HepG2 (cell line): Measurements from ENCODE around the gene RMI2. TPM values are rescaled to one million over a fixed set of nuclear protein-coding genes. Genes with fewer than 3 reads are reported as not detected.

Experiments used
- CBFB ChIP-seq: sonication (generic); formaldehyde crosslinking; IDR thresholded peaks from 2 replicates; pipeline ENCODE4 v1.4.0; 2020; ENCODE audit warnings: missing genetic modification reagents
- CREBL2 ChIP-seq: sonication (generic); formaldehyde crosslinking; IDR thresholded peaks from 2 replicates; pipeline ENCODE4 v1.8.1; 2023; ENCODE audit warnings: missing genetic modification reagents, mild to moderate bottlenecking, borderline replicate concordance
- E2F5 ChIP-seq: sonication (generic); formaldehyde crosslinking; conservative IDR thresholded peaks from 2 replicates; pipeline ENCODE4 v1.4.0; 2020; ENCODE audit warnings: missing genetic modification reagents
- EED ChIP-seq: sonication (generic); formaldehyde crosslinking; IDR thresholded peaks from 2 replicates; pipeline ENCODE4 v1.5.0; 2020; ENCODE audit warnings: mild to moderate bottlenecking, missing genetic modification reagents
- GLI4 ChIP-seq: sonication (generic); formaldehyde crosslinking; IDR thresholded peaks from 2 replicates; pipeline ENCODE4 v1.5.1; 2020; ENCODE audit warnings: missing genetic modification reagents, mild to moderate bottlenecking, moderate library complexity, borderline replicate concordance
- GTF3A ChIP-seq: sonication (generic); formaldehyde crosslinking; conservative IDR thresholded peaks from 2 replicates; pipeline ENCODE4 v1.4.0; 2020; ENCODE audit warnings: mild to moderate bottlenecking, missing genetic modification reagents
- KMT2B ChIP-seq: IDR thresholded peaks from 2 replicates; pipeline ENCODE4 v1.6.1; 2016; ENCODE audit warnings: missing genetic modification reagents, missing compliant biosample characterization
- MED13 ChIP-seq: sonication (generic); formaldehyde crosslinking; IDR thresholded peaks from 2 replicates; pipeline ENCODE4 v1.5.0; 2020; ENCODE audit warnings: missing genetic modification reagents
- NCOA1 ChIP-seq: sonication (generic); formaldehyde crosslinking; IDR thresholded peaks from 2 replicates; pipeline ENCODE4 v1.9.0; 2021; ENCODE audit warnings: missing genetic modification reagents
- NFKB2 ChIP-seq: sonication (generic); formaldehyde crosslinking; IDR thresholded peaks from 2 replicates; pipeline ENCODE4 v1.4.0; 2020; ENCODE audit warnings: missing genetic modification reagents, borderline replicate concordance
- NFYB ChIP-seq: sonication (generic); formaldehyde crosslinking; IDR thresholded peaks from 2 replicates; pipeline ENCODE4 v1.4.0; 2020; ENCODE audit warnings: missing genetic modification reagents
- NONO ChIP-seq, 2 experiments: fragments of 450-650 bp in 1 of 2; sonication (generic) in 1 of 2; formaldehyde crosslinking in 1 of 2; IDR thresholded peaks in 1 of 2; conservative IDR thresholded peaks in 1 of 2; 2 replicates each; pipeline versions ENCODE4 v1.6.1 to v1.8.0; 2017 to 2022; ENCODE audit warnings: mild to moderate bottlenecking in 1 of 2, missing genetic modification reagents in 1 of 2, moderate library complexity in 1 of 2
- NR2F2 ChIP-seq: IDR thresholded peaks from 2 replicates; pipeline ENCODE4 v1.6.1; 2012; ENCODE audit warnings: low read depth, inconsistent platforms, borderline replicate concordance
- PHF8 ChIP-seq: sonication (generic); formaldehyde crosslinking; IDR thresholded peaks from 2 replicates; pipeline ENCODE4 v1.5.0; 2020; ENCODE audit warnings: missing genetic modification reagents
- PPARG ChIP-seq: conservative IDR thresholded peaks from 2 replicates; pipeline ENCODE4 v1.6.1; 2016; ENCODE audit warnings: missing biosample characterization, missing genetic modification reagents
- RNF2 ChIP-seq: fragments of 450-650 bp; conservative IDR thresholded peaks from 2 replicates; pipeline ENCODE4 v1.6.1; 2016; ENCODE audit warnings: low read depth
- SMC3 ChIP-seq: IDR thresholded peaks from 2 replicates; pipeline ENCODE4 v1.6.1; 2011; ENCODE audit warnings: low read length, improper control_type of control experiment
- SP2 ChIP-seq: sonication (generic); formaldehyde crosslinking; IDR thresholded peaks from 2 replicates; pipeline ENCODE4 v1.5.1; 2020; ENCODE audit warnings: mild to moderate bottlenecking, missing genetic modification reagents
- TEAD2 ChIP-seq: sonication (generic); formaldehyde crosslinking; IDR thresholded peaks from 2 replicates; pipeline ENCODE4 v1.9.0; 2021; ENCODE audit warnings: missing genetic modification reagents
- U2AF2 ChIP-seq: fragments of 200-400 bp; formaldehyde crosslinking; IDR thresholded peaks from 2 replicates; pipeline ENCODE4 v1.6.1; 2017; ENCODE audit warnings: low read depth, mild to moderate bottlenecking, low read length
- ZNF292 ChIP-seq: sonication (generic); formaldehyde crosslinking; IDR thresholded peaks from 2 replicates; pipeline ENCODE4 v1.8.1; 2022; ENCODE audit warnings: mild to moderate bottlenecking, low read depth, missing genetic modification reagents, borderline replicate concordance
- ZNF530 ChIP-seq: sonication (generic); formaldehyde crosslinking; IDR thresholded peaks from 2 replicates; pipeline ENCODE4 v1.5.0; 2020; ENCODE audit warnings: low read depth, mild to moderate bottlenecking, missing genetic modification reagents
- ZNF616 ChIP-seq: sonication (generic); formaldehyde crosslinking; IDR thresholded peaks from 2 replicates; pipeline ENCODE4 v1.5.0; 2020; ENCODE audit warnings: low read depth, mild to moderate bottlenecking, missing genetic modification reagents
- polyA plus RNA-seq, 8 experiments: library from polyadenylated mRNA; depleted of rRNA in 3 of 8; stranded (reverse) in 7 of 8; unstranded in 1 of 8; fragments of >200 nt; fragmentation: Illumina TruSeq in 4 of 8; extraction: Trizol in 4 of 8; gene quantifications; 2 replicates each; pipeline versions ENCODE4 v1.2.1 to v1.2.3, GENCODE V29; 2011 to 2016; ENCODE audit warnings: low read depth in 4 of 8, missing spikeins in 1 of 8, mixed read lengths in 1 of 8; ENCODE audit not compliant: insufficient read depth in 1 of 8
- total RNA-seq, 5 experiments: library from RNA; depleted of rRNA; stranded (reverse); fragments of >200 nt; fragmentation: Illumina TruSeq; extraction: Trizol; gene quantifications; 2 replicates each; pipeline ENCODE4 v1.2.3, GENCODE V29; 2016; ENCODE audit warnings: low read depth in 1 of 5
- TF ChIP-seq, protein P1 (sequence below): sonication (generic); formaldehyde crosslinking; IDR thresholded peaks from 2 replicates; pipeline ENCODE4 v1.4.0; 2020; ENCODE audit warnings: missing genetic modification reagents
- TF ChIP-seq, protein P2 (sequence below): sonication (generic); formaldehyde crosslinking; IDR thresholded peaks from 2 replicates; pipeline ENCODE4 v1.5.0; 2020; ENCODE audit warnings: missing genetic modification reagents, mild to moderate bottlenecking, borderline replicate concordance
- TF ChIP-seq, protein P3 (sequence below): sonication (generic); formaldehyde crosslinking; IDR thresholded peaks from 2 replicates; pipeline ENCODE4 v1.8.0; 2022; ENCODE audit warnings: low read depth, missing genetic modification reagents

RMI2 gene
- total and polyA plus RNA-seq, 2 of the 13 experiments (the other 11 are each of a cell fraction or from before 2014, with no cell fraction given): 24.5 to 55.7 TPM

DNA sequence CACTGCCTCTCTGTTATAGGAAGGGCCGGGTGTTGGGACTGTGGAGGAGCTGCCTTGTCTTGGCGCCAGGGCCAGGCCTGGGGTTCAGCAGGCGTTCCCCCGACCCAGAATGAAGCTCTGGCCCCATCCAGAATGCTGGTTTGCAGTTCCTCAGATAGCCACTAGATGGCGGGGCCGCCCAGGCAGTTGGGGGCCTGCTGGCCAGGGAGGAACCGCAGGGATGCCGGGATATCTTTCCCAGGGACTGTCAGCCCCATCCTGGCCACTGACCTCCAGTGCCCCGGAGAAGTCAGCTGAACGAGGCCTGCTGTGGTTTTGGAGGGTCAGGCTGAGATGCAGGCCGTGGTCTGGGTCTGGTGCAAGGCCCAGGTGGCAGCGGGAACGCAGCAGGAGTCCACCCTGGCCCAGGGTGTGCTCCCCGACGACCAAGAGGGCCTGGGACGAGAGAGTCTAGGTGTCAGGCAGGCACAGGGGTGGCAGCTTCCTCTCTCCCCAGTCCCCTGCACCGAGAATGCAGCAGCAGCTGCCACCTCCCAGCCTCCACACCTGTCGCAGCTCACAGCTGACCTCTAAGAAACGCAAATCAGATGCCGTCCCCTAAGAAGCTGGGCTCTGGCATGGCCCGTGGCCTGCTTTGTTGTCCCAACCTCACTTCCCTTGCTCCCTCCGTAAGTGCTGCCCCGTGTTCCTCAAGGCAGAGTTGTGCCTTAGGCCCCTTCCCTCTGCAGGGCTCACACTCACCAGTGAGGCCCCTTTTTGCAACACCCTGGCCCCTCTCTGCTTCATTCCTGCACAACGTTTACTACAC lies 51.2 kb downstream of the RMI2 start (continued):
- TF ChIP-seq NFYB (CRISPR knock-in tag) (0 out of 2 replicates have a peak, but pooled peaks have one; percentile 26), KMT2B (CRISPR knock-in tag) (peak; percentile 62; the same call in 1 of the 2 replicates), GLI4 (CRISPR knock-in tag) (peak; percentile 92; the same call in 1 of the 2 replicates), TEAD2 (no peak; the same call in 1 of the 2 replicates), ZNF292 (CRISPR knock-in tag) (peak; percentile 98), ZNF530 (no peak), PHF8 (CRISPR knock-in tag) (peak; percentile 91), NR2F2 (peak; percentile 47; the same call in 1 of the 2 replicates), E2F5 (CRISPR knock-in tag) (no peak), NONO (IDR thresholded peaks at IDR 0.05) (no peak), NONO (CRISPR knock-in tag; conservative IDR thresholded peaks at IDR 0.05) (peak; percentile 55), CBFB (CRISPR knock-in tag) (peak; percentile 94), SMC3 (peak; percentile 82), U2AF2 (no peak), EED (CRISPR knock-in tag) (peak; percentile 89), NFKB2 (CRISPR knock-in tag) (peak; percentile 89), ZNF616 (CRISPR knock-in tag) (peak; percentile 75; the same call in 1 of the 2 replicates), RNF2 (peak; percentile 60; the same call in 1 of the 2 replicates), NCOA1 (CRISPR knock-in tag) (no peak), SP2 (CRISPR knock-in tag) (peak; percentile 40; the same call in 1 of the 2 replicates), CREBL2 (CRISPR knock-in tag) (no peak), MED13 (peak; percentile 71; the same call in 1 of the 2 replicates), GTF3A (CRISPR knock-in tag) (peak; percentile 88), PPARG (CRISPR knock-in tag) (peak; percentile 37; the same call in 1 of the 2 replicates)
- TF ChIP-seq, protein P1, sequence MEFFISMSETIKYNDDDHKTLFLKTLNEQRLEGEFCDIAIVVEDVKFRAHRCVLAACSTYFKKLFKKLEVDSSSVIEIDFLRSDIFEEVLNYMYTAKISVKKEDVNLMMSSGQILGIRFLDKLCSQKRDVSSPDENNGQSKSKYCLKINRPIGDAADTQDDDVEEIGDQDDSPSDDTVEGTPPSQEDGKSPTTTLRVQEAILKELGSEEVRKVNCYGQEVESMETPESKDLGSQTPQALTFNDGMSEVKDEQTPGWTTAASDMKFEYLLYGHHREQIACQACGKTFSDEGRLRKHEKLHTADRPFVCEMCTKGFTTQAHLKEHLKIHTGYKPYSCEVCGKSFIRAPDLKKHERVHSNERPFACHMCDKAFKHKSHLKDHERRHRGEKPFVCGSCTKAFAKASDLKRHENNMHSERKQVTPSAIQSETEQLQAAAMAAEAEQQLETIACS (CRISPR knock-in tag): 0 out of 2 replicates have a peak, but pooled peaks have one; percentile 13
- TF ChIP-seq, protein P2, sequence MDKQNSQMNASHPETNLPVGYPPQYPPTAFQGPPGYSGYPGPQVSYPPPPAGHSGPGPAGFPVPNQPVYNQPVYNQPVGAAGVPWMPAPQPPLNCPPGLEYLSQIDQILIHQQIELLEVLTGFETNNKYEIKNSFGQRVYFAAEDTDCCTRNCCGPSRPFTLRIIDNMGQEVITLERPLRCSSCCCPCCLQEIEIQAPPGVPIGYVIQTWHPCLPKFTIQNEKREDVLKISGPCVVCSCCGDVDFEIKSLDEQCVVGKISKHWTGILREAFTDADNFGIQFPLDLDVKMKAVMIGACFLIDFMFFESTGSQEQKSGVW (CRISPR knock-in tag): no peak
- TF ChIP-seq, protein P3, sequence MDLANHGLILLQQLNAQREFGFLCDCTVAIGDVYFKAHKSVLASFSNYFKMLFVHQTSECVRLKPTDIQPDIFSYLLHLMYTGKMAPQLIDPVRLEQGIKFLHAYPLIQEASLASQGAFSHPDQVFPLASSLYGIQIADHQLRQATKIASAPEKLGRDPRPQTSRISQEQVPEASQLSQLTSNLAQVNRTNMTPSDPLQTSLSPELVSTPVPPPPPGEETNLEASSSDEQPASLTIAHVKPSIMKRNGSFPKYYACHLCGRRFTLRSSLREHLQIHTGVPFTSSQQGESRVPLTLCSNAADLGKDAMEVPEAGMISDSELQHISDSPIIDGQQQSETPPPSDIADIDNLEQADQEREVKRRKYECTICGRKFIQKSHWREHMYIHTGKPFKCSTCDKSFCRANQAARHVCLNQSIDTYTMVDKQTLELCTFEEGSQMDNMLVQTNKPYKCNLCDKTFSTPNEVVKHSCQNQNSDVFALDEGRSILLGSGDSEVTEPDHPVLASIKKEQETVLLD (CRISPR knock-in tag): no peak
